ENCODE results near the gene BAAT.

BAAT gene

DNA sequence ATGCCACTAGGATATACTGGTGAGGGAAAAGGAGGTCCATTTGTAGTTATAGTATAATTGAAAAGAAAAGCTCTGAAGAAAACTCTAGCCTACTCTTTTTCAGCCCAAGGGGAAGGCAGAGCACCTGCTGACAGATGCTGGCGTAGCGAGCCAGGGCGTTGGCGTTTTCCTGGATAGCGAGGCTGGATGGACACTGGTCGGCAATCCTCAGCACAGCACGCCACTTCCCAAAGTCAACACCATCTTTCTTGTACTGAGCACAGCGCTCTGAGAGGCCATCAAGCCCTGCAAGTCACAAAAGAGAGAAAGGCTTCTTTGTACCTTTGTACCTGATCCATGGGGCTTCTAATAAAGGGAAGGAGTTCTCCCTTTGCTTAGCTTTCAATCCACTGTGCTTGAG lies 42.6 kb upstream of the BAAT start:
- Histone ChIP-seq H3K4me3 (ENCODE audit: insufficient read depth, low read length, poor library complexity, severe bottlenecking) (no peak overlapping the region), H3K27me3 (ENCODE audit: low read length) (no peaks in the 10 kb centered on the region), H3K9ac (ENCODE audit: low read length) (no peak overlapping the region), H4K20me1 (ENCODE audit: low read depth, low read length) (no peaks in the 10 kb centered on the region), H3K27ac (ENCODE audit: low read depth, low read length) (peak overlapping the region; percentile 91), H3K79me2 (ENCODE audit: insufficient read depth, low read length) (no peaks in the 10 kb centered on the region), H3K36me3 (ENCODE audit: low read length) (no peaks in the 10 kb centered on the region), H3K9me3 (ENCODE audit: insufficient read depth, low read length) (no peaks in the 10 kb centered on the region), H2AFZ (ENCODE audit: low read depth, low read length, severe bottlenecking) (no peak overlapping the region), H3K4me2 (ENCODE audit: low read depth, low read length, poor library complexity, severe bottlenecking) (peak overlapping the region; percentile 53), H3F3A (ENCODE audit: insufficient read depth) (peaks cover 15% of the 10 kb centered on the region), H3K9me2 (replicated peaks; ENCODE audit: insufficient read depth, low read length) (no peaks in the 10 kb centered on the region)
- TF ChIP-seq EZH2phosphoT487 (conservative IDR thresholded peaks at IDR 0.05; ENCODE audit: low read length), result no peak
- TF ChIP-seq, protein P1, sequence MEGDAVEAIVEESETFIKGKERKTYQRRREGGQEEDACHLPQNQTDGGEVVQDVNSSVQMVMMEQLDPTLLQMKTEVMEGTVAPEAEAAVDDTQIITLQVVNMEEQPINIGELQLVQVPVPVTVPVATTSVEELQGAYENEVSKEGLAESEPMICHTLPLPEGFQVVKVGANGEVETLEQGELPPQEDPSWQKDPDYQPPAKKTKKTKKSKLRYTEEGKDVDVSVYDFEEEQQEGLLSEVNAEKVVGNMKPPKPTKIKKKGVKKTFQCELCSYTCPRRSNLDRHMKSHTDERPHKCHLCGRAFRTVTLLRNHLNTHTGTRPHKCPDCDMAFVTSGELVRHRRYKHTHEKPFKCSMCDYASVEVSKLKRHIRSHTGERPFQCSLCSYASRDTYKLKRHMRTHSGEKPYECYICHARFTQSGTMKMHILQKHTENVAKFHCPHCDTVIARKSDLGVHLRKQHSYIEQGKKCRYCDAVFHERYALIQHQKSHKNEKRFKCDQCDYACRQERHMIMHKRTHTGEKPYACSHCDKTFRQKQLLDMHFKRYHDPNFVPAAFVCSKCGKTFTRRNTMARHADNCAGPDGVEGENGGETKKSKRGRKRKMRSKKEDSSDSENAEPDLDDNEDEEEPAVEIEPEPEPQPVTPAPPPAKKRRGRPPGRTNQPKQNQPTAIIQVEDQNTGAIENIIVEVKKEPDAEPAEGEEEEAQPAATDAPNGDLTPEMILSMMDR (IDR thresholded peaks at IDR 0.05; ENCODE audit: insufficient read depth, low read length, poor library complexity, severe bottlenecking), result no peak

DNA sequence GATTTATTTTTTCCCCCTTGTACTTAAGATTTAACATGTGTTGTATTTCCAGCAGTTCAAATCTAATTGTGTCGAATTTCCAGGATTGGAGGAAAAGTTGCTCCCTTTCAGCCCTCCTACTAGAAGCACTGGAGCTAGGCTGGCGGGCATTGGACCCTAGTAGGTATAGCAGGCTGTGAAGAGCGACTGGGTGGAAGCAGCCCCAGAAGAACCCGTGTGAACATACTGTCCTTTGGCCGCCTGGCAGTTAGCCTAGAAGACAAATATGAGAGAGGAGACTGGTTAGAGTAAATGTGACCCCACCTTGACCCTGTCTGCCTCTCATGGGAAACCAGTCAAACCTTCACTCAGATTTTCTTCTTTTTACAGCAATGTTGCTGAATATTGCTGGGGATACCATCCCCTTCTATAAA lies 36.9 kb upstream of the BAAT start:
- H3K4me3 ChIP-seq (ENCODE audit: insufficient read depth, low read length, poor library complexity, severe bottlenecking), result no peak overlapping the region
- no peak overlapping the region for H3K27ac ChIP-seq (ENCODE audit: low read depth, low read length)

DNA sequence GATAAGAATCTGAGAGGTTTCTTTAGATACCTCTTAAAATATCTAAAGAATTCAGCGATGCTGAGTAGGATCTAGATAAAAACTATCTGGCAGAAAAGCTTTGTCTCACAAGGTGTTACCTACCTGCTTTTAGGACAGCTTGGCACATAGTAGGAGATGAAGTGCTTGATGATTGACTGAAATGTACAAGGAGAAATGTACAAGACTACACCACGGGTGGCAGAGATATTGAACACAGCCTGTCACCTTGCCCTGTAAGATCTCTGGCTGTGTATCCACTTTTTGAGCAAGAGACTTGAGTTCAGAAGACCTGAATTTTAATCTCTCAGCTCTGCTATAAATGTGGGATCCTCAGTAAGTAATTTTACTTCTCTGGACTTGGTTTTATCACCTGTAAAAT lies 35.1 kb upstream of the BAAT start:
- no peaks in the 10 kb centered on the region for H3K27me3 ChIP-seq (ENCODE audit: low read length)

More for the DNA sequence above, 36.9 kb upstream of the BAAT start:
- Histone ChIP-seq H3K9ac (ENCODE audit: low read length) (no peak overlapping the region), H3K9me3 (ENCODE audit: insufficient read depth, low read length) (no peaks in the 10 kb centered on the region), H3K36me3 (ENCODE audit: low read length) (no peaks in the 10 kb centered on the region), H3K4me2 (ENCODE audit: low read depth, low read length, poor library complexity, severe bottlenecking) (no peak overlapping the region), H2AFZ (ENCODE audit: low read depth, low read length, severe bottlenecking) (no peak overlapping the region), H3F3A (ENCODE audit: insufficient read depth) (no peaks in the 10 kb centered on the region), H3K9me2 (replicated peaks; ENCODE audit: insufficient read depth, low read length) (no peaks in the 10 kb centered on the region), H4K20me1 (ENCODE audit: low read depth, low read length) (no peaks in the 10 kb centered on the region), H3K27me3 (ENCODE audit: low read length) (no peaks in the 10 kb centered on the region), H3K79me2 (ENCODE audit: insufficient read depth, low read length) (no peaks in the 10 kb centered on the region)
- no peak for TF ChIP-seq EZH2phosphoT487 (conservative IDR thresholded peaks at IDR 0.05; ENCODE audit: low read length)
- TF ChIP-seq, protein P1 (IDR thresholded peaks at IDR 0.05; ENCODE audit: insufficient read depth, low read length, poor library complexity, severe bottlenecking), result no peak

More for the DNA sequence above, 35.1 kb upstream of the BAAT start:
- 0 out of 2 replicates have a peak, but pooled peaks cover 2% of the 10 kb centered on the region for H3F3A ChIP-seq (ENCODE audit: insufficient read depth)
- H3K9ac ChIP-seq (ENCODE audit: low read length), result no peak overlapping the region
- H3K27ac ChIP-seq (ENCODE audit: low read depth, low read length), result no peak overlapping the region
- H4K20me1 ChIP-seq (ENCODE audit: low read depth, low read length), result no peaks in the 10 kb centered on the region
- H3K9me3 ChIP-seq (ENCODE audit: insufficient read depth, low read length), result no peaks in the 10 kb centered on the region
- no peaks in the 10 kb centered on the region for H3K9me2 ChIP-seq (replicated peaks; ENCODE audit: insufficient read depth, low read length)
- H3K4me2 ChIP-seq (ENCODE audit: low read depth, low read length, poor library complexity, severe bottlenecking), result no peak overlapping the region
- H3K79me2 ChIP-seq (ENCODE audit: insufficient read depth, low read length), result no peaks in the 10 kb centered on the region
- TF ChIP-seq EZH2phosphoT487 (conservative IDR thresholded peaks at IDR 0.05; ENCODE audit: low read length), result no peak
- TF ChIP-seq, protein P1 (IDR thresholded peaks at IDR 0.05; ENCODE audit: insufficient read depth, low read length, poor library complexity, severe bottlenecking), result no peak
- no peaks in the 10 kb centered on the region for H3K36me3 ChIP-seq (ENCODE audit: low read length)
- H3K4me3 ChIP-seq (ENCODE audit: insufficient read depth, low read length, poor library complexity, severe bottlenecking), result no peak overlapping the region
- H2AFZ ChIP-seq (ENCODE audit: low read depth, low read length, severe bottlenecking), result no peak overlapping the region

All from SU-DHL-6 (cell line).